HG03108 (cell line): ENCODE measurements around the gene CHST3.
"Not testable (repeated sequence)": the region's sequence is repeated elsewhere in the genome, so short reads cannot be mapped to it uniquely, and the experiment has no call there.

Experiments used
- ATAC-seq: cut with Tn5 transposase; IDR thresholded peaks from one replicate; pipeline ENCODE4 v1.9.1; 2021; ENCODE audit warnings: moderate library complexity; ENCODE audit not compliant: unreplicated experiment

CHST3 gene

DNA sequence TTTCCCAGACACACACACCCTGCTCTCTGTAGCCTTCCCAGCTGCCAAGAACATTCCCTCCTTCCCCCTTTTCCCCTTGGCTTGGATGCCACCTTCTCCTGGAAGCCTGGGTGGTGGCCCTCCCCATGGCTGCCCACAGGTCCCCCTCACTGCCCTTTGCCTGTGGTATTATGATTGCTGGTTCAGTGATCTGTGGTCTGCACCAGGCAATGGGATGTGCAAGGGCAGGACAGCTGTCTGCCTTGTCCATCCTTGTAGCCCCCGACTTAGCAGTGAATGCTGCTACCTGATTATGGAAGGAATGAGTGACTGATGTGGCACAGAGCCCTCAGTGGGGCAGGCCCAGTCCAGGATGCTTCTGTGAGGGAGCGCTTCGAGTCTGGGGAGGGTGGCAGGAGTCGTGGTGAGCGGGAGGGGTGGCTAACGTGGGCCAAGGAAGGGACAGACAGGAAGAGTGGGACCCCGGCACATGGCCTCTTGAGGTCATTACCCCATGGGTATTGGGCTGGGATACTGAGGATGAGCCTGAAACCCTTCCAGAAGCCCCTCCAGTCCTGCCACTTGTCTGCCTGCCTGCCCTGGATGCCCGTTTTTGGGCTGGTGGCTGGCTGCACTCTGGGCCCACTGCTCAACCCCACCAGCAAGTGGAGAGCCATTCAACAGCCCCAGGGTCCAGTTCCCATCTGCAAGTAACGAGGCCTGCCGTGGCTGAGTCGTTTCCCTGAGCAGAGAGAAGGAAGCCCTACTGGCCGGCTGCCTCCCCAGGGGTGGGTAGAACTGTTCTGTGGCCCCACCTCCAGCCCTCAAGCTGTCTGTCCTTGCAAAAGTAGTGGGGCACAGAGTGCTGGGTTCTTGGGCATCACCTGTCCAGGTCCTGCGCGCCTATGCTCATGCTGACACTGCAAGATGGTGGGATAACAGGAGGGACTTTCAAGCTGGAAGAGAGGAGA, 8.8 kb downstream of the CHST3 start:
- no peak for ATAC-seq

DNA sequence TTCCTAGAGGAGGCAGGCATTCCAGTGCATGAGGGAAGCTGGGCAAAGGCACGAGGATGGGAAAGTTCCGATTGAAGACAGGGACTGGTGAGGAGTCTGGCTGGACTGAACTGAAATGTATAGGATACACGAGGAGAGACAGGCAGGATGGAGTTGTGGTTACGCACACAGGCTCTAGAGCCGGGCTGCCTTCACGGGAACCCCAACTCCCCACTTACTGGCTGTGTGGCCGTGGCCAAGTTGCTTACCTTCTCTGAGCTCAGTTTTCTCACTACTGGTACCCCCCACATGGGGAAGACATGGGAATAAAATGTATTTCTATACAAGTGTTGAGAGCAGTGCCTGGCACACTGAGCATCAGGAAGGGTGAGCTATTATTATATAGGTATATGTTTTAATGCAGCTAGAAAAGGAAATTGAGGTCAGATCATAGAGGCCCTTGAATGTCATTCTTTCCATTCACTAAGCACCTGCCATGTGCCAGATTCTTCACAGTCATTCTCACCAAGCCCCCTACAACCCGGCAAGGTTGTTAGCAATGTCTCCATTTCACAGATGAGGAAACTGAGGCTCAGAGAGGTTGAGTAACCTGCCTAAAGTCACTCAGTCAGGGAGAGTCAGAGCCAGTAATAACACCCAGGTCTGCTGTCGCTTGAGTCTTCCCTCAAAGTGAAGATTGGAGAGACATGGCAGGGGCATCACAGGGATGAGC, 9.7 kb downstream of the CHST3 start:
- ATAC-seq = no peak

DNA sequence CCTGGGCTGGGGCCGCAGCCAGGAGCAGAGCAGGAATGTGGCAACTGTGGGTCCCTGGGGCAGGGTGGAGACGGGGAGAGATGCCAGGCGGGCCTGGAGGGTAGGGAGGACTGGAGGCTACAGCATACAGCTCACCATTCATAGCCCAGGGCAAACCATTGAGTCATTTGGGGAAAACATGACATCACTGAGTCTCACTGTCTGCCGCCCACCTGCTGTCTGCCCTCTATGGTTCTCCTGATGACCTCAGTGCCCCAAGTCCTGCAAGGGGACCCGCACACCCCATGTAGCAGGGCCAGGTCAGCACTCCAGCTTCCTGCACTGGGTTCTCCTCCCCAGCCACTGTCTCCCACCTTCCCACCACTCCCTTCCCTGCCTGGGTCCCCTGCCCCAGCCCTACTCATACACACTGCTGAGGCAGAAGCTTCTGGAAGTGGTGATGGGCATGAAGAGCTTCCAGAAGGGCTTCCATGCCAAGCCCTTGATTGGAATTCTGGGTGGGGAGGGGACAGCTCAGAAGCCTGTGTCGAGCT, 10.4 kb downstream of the CHST3 start:
- no peak for ATAC-seq

DNA sequence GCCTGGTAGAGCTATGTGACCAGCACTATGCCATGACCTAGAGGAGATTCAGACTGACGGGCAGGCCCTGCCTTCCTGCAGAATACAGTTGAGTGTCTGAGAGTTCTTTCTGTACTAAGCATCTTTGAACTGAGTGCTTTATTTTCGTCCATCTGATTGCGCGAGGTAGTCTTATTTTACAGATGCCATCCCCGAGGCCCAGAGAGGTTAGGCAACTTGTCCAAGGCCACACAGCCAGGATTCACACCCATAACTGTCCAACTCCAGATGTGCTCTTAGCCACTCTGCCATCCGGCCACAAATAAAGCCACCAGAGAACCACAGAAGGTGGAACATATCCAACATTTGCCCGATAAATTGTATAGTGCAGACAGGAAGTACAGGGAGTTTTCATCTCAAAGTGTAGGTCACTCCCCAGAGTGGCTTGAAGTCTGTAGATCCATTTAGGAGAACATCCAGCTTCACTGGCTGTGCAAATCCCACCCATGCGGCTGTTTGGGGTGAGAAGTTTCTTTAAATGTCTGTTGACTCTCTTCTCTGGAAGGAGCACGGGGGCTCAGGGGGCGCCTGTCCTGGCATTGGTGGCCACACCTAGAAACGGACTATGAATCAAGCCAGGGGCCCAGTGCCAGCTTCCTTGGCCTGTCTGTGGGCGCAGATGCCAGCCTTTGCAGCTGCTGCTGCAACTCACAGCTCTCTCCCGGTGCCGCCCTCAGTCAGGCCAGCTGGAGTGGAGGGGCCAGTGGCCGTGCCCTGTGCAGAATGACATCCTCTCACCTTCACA, 11.1 kb downstream of the CHST3 start:
- no peak for ATAC-seq

DNA sequence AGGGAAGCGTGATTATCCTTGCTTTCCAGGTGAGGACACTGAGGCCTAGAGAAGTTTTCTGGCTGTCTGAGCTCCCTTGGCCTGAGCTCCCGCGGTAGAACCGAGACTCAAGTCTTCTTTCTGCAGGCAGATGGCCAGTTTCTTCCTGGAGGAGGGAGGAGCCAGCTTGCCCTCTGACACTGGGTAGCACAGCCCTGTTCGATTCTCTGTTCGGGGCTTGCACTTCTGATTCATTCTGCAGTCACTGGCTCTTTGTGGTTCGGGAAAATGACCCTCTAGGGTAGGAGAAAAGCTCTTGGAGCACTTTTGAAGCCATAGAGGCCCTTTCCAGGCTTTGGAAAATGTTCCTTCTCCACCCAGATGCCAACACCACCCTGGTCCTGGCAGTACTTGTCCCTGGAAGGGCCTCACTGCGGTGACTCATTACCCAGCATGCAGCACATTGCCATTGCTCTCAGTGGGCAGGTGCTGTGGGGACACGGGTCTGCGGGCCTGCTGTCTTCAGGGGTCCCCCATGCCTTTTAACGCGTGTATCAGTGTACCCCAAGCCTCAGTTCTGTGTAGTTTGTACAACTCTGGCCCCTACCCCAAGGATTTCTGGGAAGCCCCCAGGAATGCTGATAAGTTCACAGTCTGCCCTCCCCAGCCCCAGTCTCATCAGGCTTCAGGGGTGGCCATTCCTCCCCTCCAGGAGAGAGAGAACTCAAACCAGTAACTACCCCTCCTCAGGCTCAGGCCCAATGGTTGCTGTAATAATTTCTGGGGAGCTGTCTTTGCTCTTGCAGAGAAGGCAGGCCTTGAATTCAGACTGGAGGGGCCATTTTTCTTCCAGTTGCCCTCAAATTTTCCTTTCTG, 11.9 kb downstream of the CHST3 start:
- no peak for ATAC-seq

DNA sequence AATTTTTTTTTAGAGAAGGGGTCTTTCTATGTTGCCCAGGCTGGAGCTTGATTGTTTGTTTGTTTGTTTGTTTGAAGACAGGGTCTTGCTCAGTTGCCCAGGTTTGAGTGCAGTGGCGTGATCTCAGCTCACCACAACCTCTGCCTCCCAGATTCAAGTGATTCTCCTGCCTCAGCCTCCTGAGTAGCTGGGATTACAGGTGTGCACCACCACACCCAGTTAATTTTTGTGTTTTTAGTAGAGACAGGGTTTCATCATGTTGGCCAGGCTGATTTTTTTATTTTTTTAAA, 13.4 kb downstream of the CHST3 start:
- not testable (repeated sequence) for ATAC-seq

DNA sequence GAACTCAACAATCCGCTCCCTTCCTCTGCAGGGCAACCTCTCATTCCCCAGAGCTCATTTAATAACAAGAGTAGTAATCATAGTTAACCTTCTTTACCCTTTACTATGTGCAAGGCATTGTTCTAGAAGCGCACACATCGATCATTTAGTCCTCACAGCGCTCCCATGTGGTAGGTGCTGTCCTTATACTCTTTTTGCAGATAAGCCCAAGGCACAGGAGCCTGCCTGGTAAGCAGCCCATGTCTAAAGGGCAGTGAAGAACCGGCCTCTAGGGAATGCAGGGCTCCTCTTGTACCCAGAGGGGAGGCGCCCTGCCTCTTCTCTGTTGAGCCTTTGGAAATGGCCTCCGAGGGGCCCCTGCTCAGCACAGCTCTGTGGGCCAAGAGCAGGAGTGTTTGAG, 14.3 kb downstream of the CHST3 start:
- no peak for ATAC-seq

DNA sequence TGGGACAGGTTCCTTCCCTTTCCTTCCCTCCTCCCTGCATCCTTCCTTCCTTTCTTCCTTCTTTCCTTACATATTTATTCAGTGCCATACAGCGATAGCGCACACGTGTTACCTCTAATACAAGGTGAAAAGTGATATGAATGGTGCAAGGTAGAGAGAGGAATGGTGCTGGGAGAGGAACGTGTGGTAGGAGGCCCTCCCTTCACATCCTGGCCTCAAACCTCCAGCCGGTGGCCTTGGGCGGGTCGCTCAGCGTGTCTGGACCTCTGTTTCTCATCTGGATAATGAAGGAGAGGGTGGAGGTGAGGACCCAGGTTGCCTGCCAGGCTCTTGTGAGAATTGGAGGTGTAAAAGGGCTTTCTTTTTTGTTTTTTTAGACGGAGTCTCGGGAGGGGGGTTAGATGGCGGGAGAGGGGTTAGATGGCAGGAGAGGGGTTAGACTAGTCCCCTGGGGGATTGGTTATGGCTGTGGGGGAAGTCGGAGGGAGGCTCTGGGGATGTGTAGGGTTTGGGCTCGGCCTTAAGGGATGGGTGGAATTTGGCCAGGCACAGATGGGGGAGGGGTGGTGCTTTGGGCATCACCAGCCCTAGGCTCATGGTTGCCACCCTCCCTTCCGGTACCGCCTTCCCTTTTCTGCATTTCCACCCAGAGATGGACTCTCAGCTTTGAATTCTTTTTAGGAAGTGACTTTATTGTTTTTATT, 14.9 kb downstream of the CHST3 start:
- ATAC-seq = no peak

DNA sequence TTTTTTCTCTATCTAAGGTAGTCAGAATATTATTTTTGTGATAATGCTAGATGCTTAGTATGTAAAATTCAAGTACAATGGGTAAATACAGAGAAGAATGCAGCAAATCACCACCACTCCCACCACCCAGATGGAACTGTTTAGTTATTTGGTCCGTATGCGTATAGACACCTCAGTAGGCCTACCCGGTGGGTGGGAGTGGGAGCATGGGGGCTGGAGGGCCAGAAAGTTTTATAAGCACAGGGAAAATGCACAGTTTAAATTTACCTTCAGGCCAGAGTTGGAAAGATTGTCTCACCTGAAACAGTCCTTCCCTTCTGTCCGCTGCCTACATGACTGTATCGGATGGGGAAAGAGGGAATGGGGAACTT, 15.5 kb downstream of the CHST3 start:
- ATAC-seq = no peak

DNA sequence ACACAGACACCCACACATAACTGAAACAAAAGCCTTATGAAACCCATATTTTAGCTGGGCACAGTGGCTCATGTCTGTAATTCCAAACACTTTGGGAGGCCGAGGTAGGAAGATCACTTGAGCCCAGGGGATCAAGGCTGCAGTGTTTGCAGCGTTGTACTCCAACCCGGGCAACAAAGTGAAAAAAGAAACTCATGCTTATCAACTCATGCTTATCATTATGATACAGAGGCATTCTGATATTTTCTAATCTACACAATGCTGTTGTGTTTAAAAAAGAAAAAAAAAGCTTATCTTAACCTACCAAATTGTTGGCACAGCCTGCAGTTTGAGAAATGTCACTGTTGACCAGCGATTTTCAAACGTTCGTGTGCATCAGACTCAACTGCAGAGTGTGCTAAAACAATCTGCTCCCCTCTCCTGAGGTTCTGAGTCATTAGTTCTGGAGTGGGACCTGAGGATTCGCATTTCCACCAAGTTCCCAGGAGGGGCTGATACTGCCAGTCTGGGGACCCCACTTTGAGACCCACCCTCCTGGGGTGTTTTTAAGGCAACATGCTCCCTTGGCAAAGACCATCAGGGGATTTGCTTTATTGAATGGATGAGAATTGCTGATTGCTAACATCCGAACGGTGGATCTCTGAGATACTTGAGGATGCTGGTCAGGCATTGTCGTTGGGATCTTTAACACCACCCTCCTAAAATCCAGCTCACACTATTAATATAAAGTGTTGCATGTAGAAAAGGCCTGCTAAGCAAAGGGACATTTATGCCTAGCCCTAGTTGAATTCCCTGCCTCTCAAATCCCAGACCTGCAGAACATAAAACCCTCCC, 16.2 kb downstream of the CHST3 start:
- ATAC-seq = no peak

DNA sequence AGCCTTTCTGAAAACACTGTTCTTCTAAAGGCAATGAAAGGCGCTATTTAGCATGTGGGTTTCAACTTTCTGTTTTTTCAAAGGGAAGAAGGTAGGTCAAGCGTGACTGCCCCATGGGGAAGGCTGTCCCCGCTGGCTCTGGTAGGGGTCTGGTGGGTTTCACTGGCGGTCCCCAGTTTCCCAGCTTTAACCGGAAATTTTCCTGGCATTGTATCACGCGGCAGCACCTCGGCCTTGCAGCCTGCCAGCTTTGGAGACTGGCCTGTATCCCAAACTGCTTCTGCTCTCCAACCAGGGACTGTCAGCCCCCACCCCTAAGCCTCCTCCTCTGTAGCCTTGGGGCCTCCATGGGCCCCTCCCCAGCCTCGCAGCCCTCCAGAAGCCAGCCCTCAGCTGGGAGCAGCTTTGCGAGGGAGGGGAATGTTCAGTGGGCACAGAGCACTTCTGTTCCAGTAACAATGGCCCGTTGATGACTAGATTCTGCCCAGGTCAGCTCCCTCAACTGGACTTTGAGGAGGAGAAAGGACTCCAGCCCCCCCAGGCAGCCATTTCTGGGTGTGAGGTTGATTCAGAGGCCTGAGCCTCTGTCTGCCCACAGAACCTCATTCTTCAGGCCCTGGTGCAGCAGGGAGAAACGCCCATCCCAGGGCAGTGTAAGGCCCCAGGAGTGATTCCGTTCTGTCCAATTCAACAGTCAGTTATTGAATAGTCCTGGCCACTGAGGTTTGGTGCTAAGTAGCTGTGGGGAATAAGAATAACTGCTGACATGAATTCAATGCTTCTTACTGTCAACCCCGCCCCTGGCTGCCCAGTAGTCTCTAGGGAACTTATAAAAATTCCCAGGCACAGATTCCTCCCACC, 17.1 kb downstream of the CHST3 start:
- ATAC-seq = no peak

DNA sequence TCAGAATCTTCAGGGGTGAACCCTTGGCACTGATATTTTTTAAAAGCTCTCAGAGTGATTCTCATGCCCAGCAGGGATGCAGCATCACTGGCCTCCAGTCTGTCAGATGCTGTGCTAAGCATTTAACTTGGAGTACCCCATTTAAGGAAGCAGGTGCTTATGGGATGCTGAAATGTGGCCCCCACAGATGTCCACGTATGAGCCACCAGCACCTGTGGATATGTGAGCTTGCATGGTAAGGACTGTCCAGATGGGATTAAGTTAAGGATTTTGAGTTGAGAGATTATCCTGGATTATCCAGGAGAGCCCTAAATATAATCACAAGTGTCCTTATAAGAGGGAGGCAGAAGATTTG, 17.7 kb downstream of the CHST3 start:
- no peak for ATAC-seq

DNA sequence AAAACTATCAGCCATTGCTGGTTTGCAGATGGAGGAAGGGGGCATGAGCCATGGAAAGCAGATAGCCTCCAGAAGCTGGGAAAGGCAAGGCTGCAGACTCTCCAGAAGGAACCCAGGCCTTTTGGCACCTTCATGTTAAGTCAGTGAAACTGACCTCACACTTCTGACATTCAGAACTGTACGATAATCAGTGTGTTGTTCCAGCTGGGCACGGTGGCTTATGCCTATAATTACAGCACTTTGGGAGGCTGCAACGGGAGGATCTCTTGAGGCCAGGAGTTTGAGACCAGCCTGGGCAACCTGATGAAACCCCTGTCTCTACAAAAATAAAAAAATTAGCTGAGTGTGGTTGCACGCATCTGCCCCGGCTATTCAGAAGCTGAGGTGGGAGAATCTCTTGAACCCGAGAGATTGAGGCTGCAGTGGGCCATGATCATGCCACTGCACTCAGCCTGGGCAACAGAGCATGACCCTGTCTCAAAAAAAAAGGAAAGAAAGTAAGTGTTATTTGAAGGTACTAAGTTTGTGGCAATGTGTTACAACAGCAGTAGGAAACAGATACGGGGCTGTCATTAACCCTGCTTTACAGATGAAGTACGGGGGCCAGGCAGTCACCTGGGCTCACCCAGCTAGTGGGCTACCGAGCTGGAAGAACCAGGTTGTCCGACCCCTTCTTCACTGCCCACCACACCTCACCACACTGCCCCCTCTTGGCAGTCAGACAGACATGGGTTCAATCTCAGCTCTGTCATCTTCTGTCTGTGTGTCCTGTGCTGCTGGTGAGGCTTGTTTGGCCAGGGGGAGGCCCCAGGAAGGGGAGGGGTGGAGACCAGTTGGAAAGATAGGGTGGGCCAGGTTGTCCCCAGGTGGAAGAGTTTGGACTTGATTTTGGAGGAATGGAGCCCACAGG, 18.3 kb downstream of the CHST3 start:
- ATAC-seq = no peak

DNA sequence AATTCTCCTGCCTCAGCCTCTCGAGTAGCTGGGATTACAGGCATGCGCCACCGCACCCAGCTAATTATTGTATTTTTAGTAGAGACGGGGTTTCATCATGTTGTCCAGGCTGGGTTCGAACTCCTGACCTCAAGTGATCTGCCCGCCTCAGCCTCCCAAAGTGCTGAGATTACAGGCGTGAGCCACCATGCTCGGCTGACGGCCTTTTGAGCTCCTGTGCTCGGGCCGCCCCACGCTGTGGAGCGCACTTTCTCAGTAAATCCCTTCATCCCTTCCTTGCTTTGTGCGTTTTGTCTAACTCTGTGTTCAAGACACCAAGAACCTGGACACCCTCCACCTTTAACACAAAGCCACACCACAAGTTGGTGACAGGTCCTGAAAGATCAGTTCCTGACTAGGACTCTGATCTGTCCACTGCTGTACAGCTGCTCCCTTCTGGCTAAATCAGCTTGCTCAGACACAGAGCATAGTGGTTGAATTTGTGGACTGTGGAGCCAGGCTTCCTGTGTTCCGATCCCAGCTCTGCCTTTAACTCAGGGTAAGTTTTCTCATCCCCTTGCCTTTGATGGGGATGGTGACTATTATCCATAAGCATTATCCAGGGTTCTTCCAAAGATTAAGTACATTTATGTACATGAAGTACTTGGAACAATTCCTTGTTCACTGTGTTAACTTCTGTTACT, 20.1 kb downstream of the CHST3 start:
- no peak for ATAC-seq

DNA sequence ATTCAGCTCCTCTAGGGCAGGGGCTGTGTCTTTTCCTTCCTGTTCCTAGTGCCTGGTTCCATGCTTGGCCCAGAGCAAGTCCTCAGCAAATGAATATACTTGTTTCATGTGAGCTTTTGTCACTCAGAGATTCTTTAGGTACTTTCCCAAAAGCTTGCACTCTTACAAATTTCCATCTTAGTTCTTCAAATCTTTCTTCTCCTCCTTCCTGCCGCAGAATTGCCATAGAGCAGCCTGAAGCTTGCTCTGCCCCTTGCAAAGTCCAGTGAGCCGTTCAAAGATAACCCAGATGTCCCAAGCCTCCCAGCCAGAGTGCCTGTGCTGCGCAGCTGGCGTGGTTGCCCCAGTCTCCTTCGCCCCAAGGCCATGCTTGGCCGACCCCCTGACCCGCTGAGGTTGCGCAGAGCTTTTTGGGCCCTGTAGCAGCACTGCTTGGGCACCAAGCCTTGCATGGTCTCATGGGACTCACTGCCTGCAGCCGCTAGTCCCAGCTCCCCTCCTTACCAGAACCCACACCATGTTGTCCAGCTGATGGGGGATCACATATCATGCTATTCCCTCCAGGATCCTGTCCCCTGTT, 20.7 kb downstream of the CHST3 start:
- peak; percentile 33 for ATAC-seq

DNA sequence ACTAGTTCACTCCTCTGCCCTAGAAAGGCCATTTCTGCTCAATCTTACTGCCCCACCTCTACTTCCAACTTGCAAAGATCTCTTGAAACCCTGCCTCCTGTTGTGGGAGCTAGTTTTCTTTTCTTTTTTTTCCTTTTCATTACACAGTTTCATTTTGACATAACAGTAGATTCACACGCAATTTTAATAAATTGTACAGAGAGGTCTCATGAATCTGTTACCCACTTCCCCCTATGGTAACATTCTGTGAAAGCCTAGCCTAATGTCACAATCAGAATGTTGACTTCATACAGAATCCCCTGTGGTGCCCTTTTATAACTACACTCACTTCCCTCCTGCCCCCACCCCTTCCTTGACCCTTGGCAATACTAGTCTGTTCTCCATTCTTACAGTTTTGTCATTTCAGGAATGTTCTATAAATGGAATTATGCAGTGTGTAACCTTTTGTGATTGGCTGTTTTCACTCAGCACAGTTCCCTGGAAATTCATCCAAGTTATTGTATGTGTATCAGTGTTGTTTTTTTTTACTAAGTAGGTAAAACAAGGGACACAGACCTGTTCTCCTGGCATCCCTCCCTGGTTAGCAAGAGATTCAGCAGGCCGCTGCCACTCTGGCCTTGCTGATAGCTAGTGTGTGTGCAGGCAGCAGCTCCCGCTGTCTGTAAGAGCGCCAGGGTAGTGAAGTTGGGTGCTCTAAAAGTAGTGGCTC, 21.5 kb downstream of the CHST3 start:
- peak; percentile 61 for ATAC-seq
